GM12864 (cell line): ENCODE data around the gene TOX4.

ENCODE experiments used
- DNase-seq: peaks from one replicate; pipeline ENCODE4 v3.0.0-alpha.2; 2011; ENCODE audit warnings: low read depth
- H3K4me3 ChIP-seq: 2 replicates; pipeline ENCODE4 v1.5.1; 2011; ENCODE audit warnings: mild to moderate bottlenecking, low read depth, low read length, control low read depth
- TF ChIP-seq, protein P1 (sequence below): IDR thresholded peaks from 2 replicates; pipeline ENCODE4 v1.5.1; 2011; ENCODE audit warnings: low read depth, mild to moderate bottlenecking, moderate library complexity, low read length, control low read depth, inconsistent platforms; ENCODE audit errors: missing control alignments

The TOX4 gene

DNA sequence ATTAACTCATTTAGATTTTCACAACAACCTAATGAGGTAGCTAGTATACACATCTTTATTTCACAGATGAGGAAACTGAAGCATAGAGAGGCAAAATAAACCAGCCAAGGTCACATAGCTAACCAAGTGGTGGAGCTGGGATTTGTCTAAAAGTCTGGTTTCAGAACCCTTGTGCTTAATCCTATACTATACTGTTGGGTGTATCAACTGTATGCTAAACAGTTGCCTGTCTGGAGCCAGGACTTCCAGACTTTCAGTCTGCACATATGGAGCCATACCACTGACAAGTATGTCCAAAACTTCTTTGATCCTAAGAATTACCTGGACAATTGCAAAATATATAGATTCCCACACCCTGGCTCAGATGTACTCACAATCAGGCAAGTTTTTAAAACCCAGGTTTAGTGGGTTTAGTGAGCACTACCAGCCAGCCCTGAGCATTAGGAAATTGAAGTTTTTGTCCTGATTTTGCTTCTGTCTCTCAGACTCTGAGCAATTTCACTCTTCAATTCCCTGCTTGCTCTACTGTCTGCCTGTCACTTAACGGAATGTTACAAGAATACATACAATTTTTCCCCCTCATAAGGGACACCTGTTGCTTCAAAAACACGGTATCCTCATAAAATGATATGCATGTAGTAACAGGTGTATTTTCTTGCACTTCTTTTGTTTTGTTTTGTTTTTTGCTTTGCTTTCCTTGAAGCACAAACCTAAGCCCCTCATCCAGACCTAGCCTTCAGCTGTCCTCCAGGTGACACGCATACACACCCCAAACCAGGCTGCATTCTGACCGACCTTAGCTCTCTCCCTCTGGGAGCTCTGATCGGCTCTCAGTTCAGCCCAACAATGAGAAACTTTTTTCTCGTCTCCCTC is 58.8 kb downstream of the TOX4 start:
- TF ChIP-seq, protein P1, sequence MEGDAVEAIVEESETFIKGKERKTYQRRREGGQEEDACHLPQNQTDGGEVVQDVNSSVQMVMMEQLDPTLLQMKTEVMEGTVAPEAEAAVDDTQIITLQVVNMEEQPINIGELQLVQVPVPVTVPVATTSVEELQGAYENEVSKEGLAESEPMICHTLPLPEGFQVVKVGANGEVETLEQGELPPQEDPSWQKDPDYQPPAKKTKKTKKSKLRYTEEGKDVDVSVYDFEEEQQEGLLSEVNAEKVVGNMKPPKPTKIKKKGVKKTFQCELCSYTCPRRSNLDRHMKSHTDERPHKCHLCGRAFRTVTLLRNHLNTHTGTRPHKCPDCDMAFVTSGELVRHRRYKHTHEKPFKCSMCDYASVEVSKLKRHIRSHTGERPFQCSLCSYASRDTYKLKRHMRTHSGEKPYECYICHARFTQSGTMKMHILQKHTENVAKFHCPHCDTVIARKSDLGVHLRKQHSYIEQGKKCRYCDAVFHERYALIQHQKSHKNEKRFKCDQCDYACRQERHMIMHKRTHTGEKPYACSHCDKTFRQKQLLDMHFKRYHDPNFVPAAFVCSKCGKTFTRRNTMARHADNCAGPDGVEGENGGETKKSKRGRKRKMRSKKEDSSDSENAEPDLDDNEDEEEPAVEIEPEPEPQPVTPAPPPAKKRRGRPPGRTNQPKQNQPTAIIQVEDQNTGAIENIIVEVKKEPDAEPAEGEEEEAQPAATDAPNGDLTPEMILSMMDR, result no peak
- DNase-seq, result no peak
- H3K4me3 ChIP-seq, result no peak overlapping the region

DNA sequence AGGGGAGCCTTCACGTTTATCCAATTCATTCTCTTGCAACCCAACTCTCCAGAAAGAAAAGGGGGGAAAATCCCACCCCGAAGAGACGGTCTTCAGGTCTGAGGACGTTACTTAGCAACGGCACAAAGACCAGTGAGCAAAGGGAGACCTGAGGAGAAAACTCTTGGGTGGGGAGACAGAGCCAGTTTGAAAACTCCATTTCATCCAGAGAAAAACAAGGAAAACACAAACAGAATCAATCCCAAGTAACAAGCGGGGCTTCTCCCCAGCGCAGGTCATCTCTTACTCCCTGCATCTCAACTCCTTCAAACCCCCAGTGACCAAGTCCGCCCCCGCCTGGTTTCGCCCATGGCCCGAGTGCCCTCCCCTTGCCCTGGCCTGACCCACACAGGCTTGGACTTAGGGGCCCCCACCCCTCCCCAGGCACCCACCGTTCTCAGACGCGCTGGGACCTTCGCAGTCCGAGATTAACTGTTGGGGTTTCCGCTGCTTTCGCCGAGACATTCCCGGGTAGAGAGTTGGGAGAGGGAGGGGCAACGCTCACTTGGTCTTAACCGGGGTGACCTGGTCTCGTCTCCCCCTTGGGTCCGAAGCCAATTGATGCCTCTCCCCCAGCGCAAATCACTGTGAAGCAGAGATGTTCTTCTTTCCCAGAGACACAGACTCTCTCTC is 59.6 kb downstream of the TOX4 start:
- DNase-seq, result no peak
- no peak overlapping the region for H3K4me3 ChIP-seq

DNA sequence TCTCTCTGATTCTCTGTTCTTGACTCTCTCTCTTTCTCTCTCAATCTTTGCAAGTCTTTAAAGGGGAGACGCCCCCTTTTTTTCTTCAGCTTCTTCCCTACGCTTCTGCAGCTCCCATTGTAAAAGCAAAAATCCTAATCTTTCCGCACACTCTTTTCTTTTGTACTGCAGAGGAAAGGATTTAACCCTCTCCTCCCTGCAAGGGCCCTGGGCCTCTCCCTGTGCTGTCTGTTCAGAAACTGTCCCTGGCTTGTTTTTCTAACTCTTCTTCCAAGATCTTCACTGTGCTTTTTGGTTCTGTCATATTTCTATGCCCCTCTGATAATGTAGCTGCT is 60.1 kb downstream of the TOX4 start:
- no peak overlapping the region for H3K4me3 ChIP-seq
- TF ChIP-seq, protein P1, result no peak
- no peak for DNase-seq

More for the DNA sequence above, 59.6 kb downstream of the TOX4 start:
- TF ChIP-seq, protein P1, result no peak

DNA sequence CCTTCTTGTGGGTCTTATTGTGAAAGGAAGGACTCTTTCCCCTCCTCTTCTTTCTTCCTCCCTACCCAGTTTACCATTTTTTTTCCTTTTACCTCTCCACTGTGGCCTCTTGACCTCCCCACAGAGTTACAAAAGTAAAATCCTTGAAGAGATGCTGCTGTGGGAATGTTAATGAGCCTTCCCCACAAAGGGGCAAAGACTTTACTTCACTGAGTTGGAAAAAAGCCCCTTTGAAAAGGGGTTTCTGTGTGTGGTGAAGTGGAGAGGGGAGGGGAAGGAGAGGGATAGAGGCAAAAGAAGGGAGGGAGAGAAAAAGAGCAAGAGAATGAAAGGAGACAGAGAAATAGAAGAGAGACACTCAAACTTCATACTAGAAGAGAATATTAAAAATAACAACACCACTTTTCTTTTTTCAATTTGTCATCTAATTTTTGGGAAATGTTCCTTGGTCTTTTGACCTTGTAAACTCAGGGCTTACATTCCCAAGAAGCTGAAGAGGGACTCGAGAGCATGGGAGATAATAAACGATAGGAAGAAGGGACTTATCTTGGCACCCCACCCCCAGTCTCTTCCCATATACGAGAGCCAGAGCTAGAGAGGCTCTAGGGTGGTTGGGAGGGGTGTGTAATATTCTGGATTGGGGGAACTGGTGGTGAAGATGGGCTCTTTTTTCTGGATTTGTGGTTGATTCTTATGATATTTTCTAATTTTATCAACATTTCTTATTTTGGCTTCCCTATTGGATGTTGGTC is 62.4 kb downstream of the TOX4 start:
- no peak for DNase-seq
- H3K4me3 ChIP-seq, result no peak overlapping the region
- TF ChIP-seq, protein P1, result no peak

DNA sequence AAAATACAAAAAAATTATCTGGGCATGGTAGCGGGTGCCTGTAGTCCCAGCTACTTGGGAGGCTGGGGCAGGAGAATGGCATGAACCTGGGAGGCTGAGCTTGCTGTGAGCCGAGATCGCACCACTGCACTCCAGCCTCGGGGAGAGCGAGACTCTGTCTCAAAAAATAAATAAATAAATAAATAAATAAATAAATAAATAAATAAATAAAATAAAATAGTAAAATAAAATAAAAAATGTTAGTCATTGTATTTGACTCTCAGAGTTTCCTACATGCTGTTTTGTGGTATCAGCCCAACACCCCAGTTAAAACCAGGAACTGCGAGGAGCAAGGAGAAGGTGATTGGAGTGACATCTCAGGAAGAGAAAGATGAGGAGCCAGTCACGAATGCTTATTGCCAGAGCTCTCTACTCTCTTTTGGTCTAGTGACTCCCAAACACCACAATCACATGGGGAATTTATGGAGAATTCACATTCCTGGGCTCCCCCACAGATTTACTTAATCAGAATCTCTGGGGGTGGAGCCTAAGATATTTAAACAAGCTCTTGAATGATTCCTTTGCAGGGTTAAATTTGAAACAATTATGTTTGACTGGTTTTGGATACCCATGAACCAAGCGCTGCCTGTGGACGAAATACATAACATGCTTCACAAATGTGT is 64.5 kb downstream of the TOX4 start:
- DNase-seq, result no peak
- no peak overlapping the region for H3K4me3 ChIP-seq
- TF ChIP-seq, protein P1, result no peak

DNA sequence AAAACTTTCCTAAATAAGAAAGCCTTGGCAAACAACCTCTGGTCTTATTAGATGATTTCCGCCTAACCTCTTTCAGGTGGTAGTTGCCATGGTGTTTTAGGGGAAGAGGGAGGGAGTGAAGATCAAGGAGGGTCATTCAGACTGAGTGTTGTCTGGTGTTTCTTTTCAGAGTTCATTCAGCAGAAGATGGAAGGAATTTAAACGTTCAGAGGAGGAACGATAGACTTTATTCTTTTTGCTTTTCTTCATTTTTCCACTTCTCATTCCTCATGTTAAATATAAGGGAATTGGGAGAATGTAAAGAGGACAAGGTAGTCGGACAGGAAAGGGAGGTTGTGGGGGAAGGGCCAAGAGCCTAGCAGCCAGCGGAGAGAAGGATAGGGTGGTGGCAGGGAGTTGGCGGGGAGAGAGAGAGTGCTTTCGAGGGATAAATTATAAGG is 66.5 kb downstream of the TOX4 start:
- no peak for DNase-seq
- H3K4me3 ChIP-seq, result no peak overlapping the region
- TF ChIP-seq, protein P1, result no peak
